Activated CD4-positive, alpha-beta memory T cell treated with anti-CD3 and anti-CD28 coated beads for 36 hours (primary cell): ENCODE measurements around the gene GPANK1. TPM values are rescaled to one million over a fixed set of nuclear protein-coding genes. Genes with fewer than 3 reads are reported as not detected.
A peak's percentile ranks its signal among the peaks of the same experiment; 100 is the strongest.
"Not testable (repeated sequence)": the region's sequence is repeated elsewhere in the genome, so short reads cannot be mapped to it uniquely, and the experiment has no call there.

Experiments
- CTCF ChIA-PET: fragments of 350-600 bp; sonication (Branson Sonifier 250); formaldehyde crosslinking; loops from one replicate; lab custom pipeline; 2021; ENCODE audit warnings: antibody characterized with exemption, inconsistent platforms; lab: Charles Lee
- POLR2A ChIA-PET: fragments of 350-600 bp; sonication (Branson Sonifier 250); formaldehyde crosslinking; loops from one replicate; lab custom pipeline; 2021; ENCODE audit warnings: antibody characterized with exemption; lab: Charles Lee
- DNase-seq: peaks from one replicate; pipeline ENCODE4 v3.0.0-alpha.2; 2020
- H3K27ac Mint-ChIP-seq: one replicate; pipeline ENCODE4 v1.8.0; 2021; ENCODE audit warnings: mixed read lengths
- H3K27me3 Mint-ChIP-seq: one replicate; pipeline ENCODE4 v1.8.0; 2021; ENCODE audit warnings: mixed read lengths
- H3K36me3 Mint-ChIP-seq: one replicate; pipeline ENCODE4 v1.8.0; 2021; ENCODE audit warnings: mixed read lengths
- H3K4me1 Mint-ChIP-seq: one replicate; pipeline ENCODE4 v1.8.0; 2021; ENCODE audit warnings: low read depth, mixed read lengths
- H3K4me3 Mint-ChIP-seq: one replicate; pipeline ENCODE4 v1.8.0; 2021; ENCODE audit warnings: mild to moderate bottlenecking, mixed read lengths
- H3K9me3 Mint-ChIP-seq: one replicate; pipeline ENCODE4 v1.8.0; 2021; ENCODE audit warnings: mixed read lengths
- intact Hi-C: fragments of 100-400 bp; cut with micrococcal nuclease; formaldehyde crosslinking; loops from one replicate; pipeline ENCODE4 v1.15.1; 2023
- total RNA-seq, 2 experiments: library from RNA; stranded (reverse); gene quantifications; one replicate each; pipeline ENCODE4 v1.2.3, GENCODE V29; 2021

The GPANK1 gene
- total RNA-seq = 10 to 100 TPM; 31.6 to 32.3 TPM

DNA sequence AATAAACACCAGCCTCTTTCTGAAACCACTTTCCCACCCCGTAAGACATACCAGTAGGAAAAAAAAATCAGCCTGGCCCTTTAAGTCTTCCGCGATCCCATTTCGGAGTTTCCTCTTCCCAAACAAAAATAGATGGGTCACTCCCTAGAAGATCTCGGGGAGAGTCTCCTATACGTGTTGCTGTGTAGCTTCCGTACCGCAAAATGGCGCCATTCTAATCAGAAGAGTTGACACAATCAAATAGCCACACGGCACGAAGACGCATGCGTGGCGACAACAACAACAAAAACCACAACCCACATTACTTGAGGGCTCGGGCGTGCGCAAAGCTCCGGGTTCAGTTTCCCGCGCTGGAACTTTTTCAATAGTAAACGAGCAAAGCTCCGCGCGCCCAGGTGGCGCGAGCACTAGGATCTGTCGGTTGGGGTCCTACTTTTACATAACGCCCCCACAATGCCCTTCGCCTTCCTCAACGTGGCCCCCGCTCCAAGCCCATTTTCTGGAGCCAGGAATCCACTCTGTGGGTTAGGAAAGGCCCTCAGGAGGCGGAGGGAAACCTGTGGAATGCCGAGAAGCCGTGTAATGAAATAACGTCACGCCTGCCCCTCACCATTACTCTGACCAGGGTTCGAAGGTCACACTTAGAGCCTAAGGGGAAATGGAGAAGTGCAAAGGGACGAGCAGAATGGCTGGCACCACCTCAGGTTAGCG lies at the start of gene GPANK1:
Gene GPANK1, minus strand, starts transcription at position 208 of the 711 bp plus-strand sequence. CDS start 519 bp downstream, outside the sequence.
- ChIA-PET CTCF (interaction anchor here (0.8 to 2.2 kb wide), 6 partner anchors 11 to 104 kb away, joined by 3 to 8 read pairs (median 4); partner anchors contain the start of genes BAG6 and LST1), POLR2A (interaction anchor here (0.6 to 6.0 kb wide), 15 partner anchors 11 to 1305 kb away, joined by 3 to 92 read pairs (median 3); partner anchors contain the start of genes APOM, BAG6, CLIC1 and DDX39B)
- H3K4me1 Mint-ChIP-seq = peaks cover 63% of the 10 kb centered on the region
- H3K36me3 Mint-ChIP-seq = peaks cover 63% of the 10 kb centered on the region
- peak within 1 kb of the TSS; percentile 88 for H3K4me3 Mint-ChIP-seq
- H3K27ac Mint-ChIP-seq = peak within 1 kb of the TSS; percentile 95
- H3K27me3 Mint-ChIP-seq = no peaks in the 10 kb centered on the region
- no peaks in the 10 kb centered on the region for H3K9me3 Mint-ChIP-seq
- intact Hi-C loops = loop anchor here (1.0 to 2.0 kb wide), 11 partner anchors 13 to 463 kb away; partner anchors contain the start of genes ABHD16A, ATF6B, BAG6 and EHMT2
- peak; percentile 94 for DNase-seq

- POLR2A ChIA-PET = no interaction called here
- intact Hi-C loops = no loop called here
- Mint-ChIP-seq H3K4me3 (no peak overlapping the region), H3K9me3 (no peaks in the 10 kb centered on the region), H3K4me1 (peaks cover 2% of the 10 kb centered on the region), H3K36me3 (no peaks in the 10 kb centered on the region), H3K27me3 (no peaks in the 10 kb centered on the region), H3K27ac (no peak overlapping the region)
- DNase-seq = no peak
- CTCF ChIA-PET = interaction anchor here (1.4 to 2.0 kb wide), 3 partner anchors 24 to 56 kb away, joined by 3 to 6 read pairs (median 4); no protein-coding TSS in a partner anchor
Measured at GRCh38 chr6:31713991-31714684, 49.3 kb upstream of the GPANK1 start.

- Mint-ChIP-seq H3K36me3 (no peaks in the 10 kb centered on the region), H3K27me3 (no peaks in the 10 kb centered on the region), H3K4me1 (peaks cover 2% of the 10 kb centered on the region), H3K4me3 (no peak overlapping the region), H3K9me3 (no peaks in the 10 kb centered on the region), H3K27ac (no peak overlapping the region)
- CTCF ChIA-PET = interaction anchor here (1.4 to 2.0 kb wide), 2 partner anchors 32 to 56 kb away, joined by 4 to 6 read pairs; no protein-coding TSS in a partner anchor
- POLR2A ChIA-PET = no interaction called here
- intact Hi-C loops = no loop called here
- no peak for DNase-seq
Measured at GRCh38 chr6:31713465-31713864, 48.7 kb upstream of the GPANK1 start.

DNA sequence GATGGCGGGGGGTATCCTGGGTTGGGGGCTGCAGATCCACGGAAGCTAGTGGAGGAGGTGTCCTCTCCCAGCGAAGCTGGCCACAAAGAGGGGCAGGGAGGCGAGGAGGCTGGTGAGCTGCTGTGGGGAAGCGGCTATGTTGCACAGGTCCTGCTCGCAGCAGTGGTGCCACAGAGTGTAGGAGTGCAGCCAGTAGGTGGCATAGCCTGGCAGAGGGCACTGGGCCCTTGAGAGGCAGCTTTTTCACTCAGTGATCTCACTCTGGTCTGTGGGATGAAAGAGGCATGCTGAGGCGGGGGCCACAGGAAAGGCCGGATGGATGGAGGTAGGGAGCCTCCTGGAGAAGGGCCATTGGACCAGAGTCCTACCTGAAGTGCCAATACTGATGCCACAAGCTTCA lies 47.5 kb upstream of the GPANK1 start:
- no peaks in the 10 kb centered on the region for H3K36me3 Mint-ChIP-seq
- peaks cover 2% of the 10 kb centered on the region for H3K4me1 Mint-ChIP-seq
- H3K27me3 Mint-ChIP-seq = no peaks in the 10 kb centered on the region
- no peak overlapping the region for H3K4me3 Mint-ChIP-seq
- CTCF ChIA-PET = interaction anchor here (0.6 kb wide), 1 partner anchor 88 kb away, joined by 4 read pairs; no protein-coding TSS in a partner anchor
- DNase-seq = no peak
- no peak overlapping the region for H3K27ac Mint-ChIP-seq
- POLR2A ChIA-PET = no interaction called here
- intact Hi-C loops = no loop called here
- no peaks in the 10 kb centered on the region for H3K9me3 Mint-ChIP-seq

GRCh38 chr6:31711233-31711632 lies 46.4 kb upstream of the GPANK1 start:
- H3K27ac Mint-ChIP-seq = no peak overlapping the region
- no peaks in the 10 kb centered on the region for H3K36me3 Mint-ChIP-seq
- H3K27me3 Mint-ChIP-seq = no peaks in the 10 kb centered on the region
- H3K9me3 Mint-ChIP-seq = no peaks in the 10 kb centered on the region
- H3K4me1 Mint-ChIP-seq = peaks cover 2% of the 10 kb centered on the region
- H3K4me3 Mint-ChIP-seq = no peak overlapping the region
- ChIA-PET POLR2A (no interaction called here), CTCF (interaction anchor here (1.0 kb wide), 1 partner anchor 21 kb away, joined by 3 read pairs; no protein-coding TSS in a partner anchor)
- no peak for DNase-seq
- intact Hi-C loops = no loop called here

- H3K4me3 Mint-ChIP-seq = no peak overlapping the region
- ChIA-PET POLR2A (no interaction called here), CTCF (interaction anchor here (1.0 kb wide), 1 partner anchor 21 kb away, joined by 3 read pairs; no protein-coding TSS in a partner anchor)
- H3K36me3 Mint-ChIP-seq = no peaks in the 10 kb centered on the region
- intact Hi-C loops = no loop called here
- no peak for DNase-seq
- no peaks in the 10 kb centered on the region for H3K9me3 Mint-ChIP-seq
- H3K27ac Mint-ChIP-seq = no peak overlapping the region
- H3K4me1 Mint-ChIP-seq = peaks cover 2% of the 10 kb centered on the region
- no peaks in the 10 kb centered on the region for H3K27me3 Mint-ChIP-seq
Measured at GRCh38 chr6:31710523-31711219, 45.9 kb upstream of the GPANK1 start.

DNA sequence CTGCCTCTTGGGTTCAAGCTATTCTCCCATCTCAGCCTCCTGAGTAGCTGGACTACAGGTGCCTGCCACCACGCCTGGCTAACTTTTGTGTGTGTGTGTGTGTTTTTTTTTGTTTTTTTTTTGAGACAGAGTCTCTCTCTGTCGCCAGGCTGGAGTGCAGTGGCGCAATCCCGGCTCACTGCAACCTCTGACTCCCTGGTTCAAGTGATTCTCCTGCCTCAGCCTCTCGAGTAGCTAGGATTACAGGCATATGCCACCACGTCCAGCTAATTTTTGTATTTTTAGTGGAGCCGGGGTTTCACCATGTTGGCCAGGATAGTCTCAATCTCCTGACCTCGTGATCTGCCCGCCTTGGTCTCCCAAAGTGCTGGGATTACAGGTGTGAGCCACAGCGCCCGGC lies 44.4 kb upstream of the GPANK1 start:
- H3K36me3 Mint-ChIP-seq, H3K9me3 Mint-ChIP-seq, H3K27me3 Mint-ChIP-seq, DNase-seq, intact Hi-C loops, CTCF ChIA-PET, H3K4me3 Mint-ChIP-seq, H3K27ac Mint-ChIP-seq, POLR2A ChIA-PET, H3K4me1 Mint-ChIP-seq: not testable (repeated sequence)

- H3K27ac Mint-ChIP-seq = no peak overlapping the region
- peaks cover 4% of the 10 kb centered on the region for H3K4me1 Mint-ChIP-seq
- H3K4me3 Mint-ChIP-seq = no peak overlapping the region
- no peaks in the 10 kb centered on the region for H3K27me3 Mint-ChIP-seq
- H3K36me3 Mint-ChIP-seq = no peaks in the 10 kb centered on the region
- no peaks in the 10 kb centered on the region for H3K9me3 Mint-ChIP-seq
- intact Hi-C loops = no loop called here
- ChIA-PET CTCF (no interaction called here), POLR2A (no interaction called here)
- no peak for DNase-seq
Measured at GRCh38 chr6:31708224-31708623, 43.4 kb upstream of the GPANK1 start.

DNA sequence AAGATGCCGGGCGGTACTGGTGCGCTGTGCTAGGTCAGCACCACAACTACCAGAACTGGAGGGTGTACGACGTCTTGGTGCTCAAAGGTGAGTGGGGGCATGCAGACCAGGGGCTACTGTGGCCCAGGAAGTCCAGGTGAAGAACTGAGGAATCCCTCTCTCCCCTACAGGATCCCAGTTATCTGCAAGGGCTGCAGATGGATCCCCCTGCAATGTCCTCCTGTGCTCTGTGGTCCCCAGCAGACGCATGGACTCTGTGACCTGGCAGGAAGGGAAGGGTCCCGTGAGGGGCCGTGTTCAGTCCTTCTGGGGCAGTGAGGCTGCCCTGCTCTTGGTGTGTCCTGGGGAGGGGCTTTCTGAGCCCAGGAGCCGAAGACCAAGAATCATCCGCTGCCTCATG lies 42.9 kb upstream of the GPANK1 start:
- DNase-seq = no peak
- no peak overlapping the region for H3K4me3 Mint-ChIP-seq
- no peak overlapping the region for H3K27ac Mint-ChIP-seq
- no peaks in the 10 kb centered on the region for H3K27me3 Mint-ChIP-seq
- H3K36me3 Mint-ChIP-seq = peaks cover under 1% of the 10 kb centered on the region
- intact Hi-C loops = no loop called here
- ChIA-PET POLR2A (no interaction called here), CTCF (no interaction called here)
- peaks cover 5% of the 10 kb centered on the region for H3K4me1 Mint-ChIP-seq
- no peaks in the 10 kb centered on the region for H3K9me3 Mint-ChIP-seq

GRCh38 chr6:31706599-31706998 lies 41.8 kb upstream of the GPANK1 start, which contains the start of gene LY6G6F:
LY6G6F (plus strand) TSS chr6:31706866; CDS start chr6:31706907, 41 bp downstream.
- no peaks in the 10 kb centered on the region for H3K9me3 Mint-ChIP-seq
- peaks cover 3% of the 10 kb centered on the region for H3K36me3 Mint-ChIP-seq
- peaks cover 8% of the 10 kb centered on the region for H3K4me1 Mint-ChIP-seq
- POLR2A ChIA-PET = no interaction called here
- no peak within 1 kb of the TSS for H3K27ac Mint-ChIP-seq
- H3K4me3 Mint-ChIP-seq = no peak within 1 kb of the TSS
- CTCF ChIA-PET = no interaction called here
- H3K27me3 Mint-ChIP-seq = no peaks in the 10 kb centered on the region
- intact Hi-C loops = no loop called here
- no peak for DNase-seq

- Mint-ChIP-seq H3K4me3 (no peak overlapping the region), H3K36me3 (peaks cover 3% of the 10 kb centered on the region), H3K27ac (no peak overlapping the region), H3K27me3 (no peaks in the 10 kb centered on the region), H3K4me1 (peaks cover 13% of the 10 kb centered on the region), H3K9me3 (no peaks in the 10 kb centered on the region)
- ChIA-PET POLR2A (no interaction called here), CTCF (no interaction called here)
- no peak for DNase-seq
- intact Hi-C loops = no loop called here
Measured at GRCh38 chr6:31705931-31706330, 41.1 kb upstream of the GPANK1 start.
